ENCODE measurements around the gene CACNA2D4. TPM values are rescaled to one million over a fixed set of nuclear protein-coding genes. Genes with fewer than 3 reads are reported as not detected.

CACNA2D4 gene
- total RNA-seq, 6 experiments from 2014 or later = 0.07 to 0.26 (median 0.23) TPM; not detected in 2

GRCh38 chr12:1875608-1876007, 42.8 kb downstream of the CACNA2D4 start:
- no peaks in the 10 kb centered on the region for H3K4me1 Mint-ChIP-seq (ENCODE audit: low read depth)
- no peak for TF ChIP-seq CTCF (IDR thresholded peaks at IDR 0.05)
- H3K27me3 Mint-ChIP-seq (ENCODE audit: insufficient read depth) = peaks cover 73% of the 10 kb centered on the region

GRCh38 chr12:1873531-1874510, 44.6 kb downstream of the CACNA2D4 start:
- Mint-ChIP-seq H3K36me3 (ENCODE audit: low read depth) (no peaks in the 10 kb centered on the region), H3K27ac (no peak overlapping the region), H3K27me3 (ENCODE audit: insufficient read depth) (peaks cover 80% of the 10 kb centered on the region), H3K9me3 (peaks cover 13% of the 10 kb centered on the region), H3K4me3 (no peak overlapping the region), H3K4me1 (ENCODE audit: low read depth) (no peaks in the 10 kb centered on the region)
- no peak for DNase-seq
- no peak for TF ChIP-seq CTCF (IDR thresholded peaks at IDR 0.05)

More at GRCh38 chr12:1875608-1876007, 42.8 kb downstream of the CACNA2D4 start:
- no peaks in the 10 kb centered on the region for H3K36me3 Mint-ChIP-seq (ENCODE audit: low read depth)
- H3K27ac Mint-ChIP-seq = no peak overlapping the region
- H3K4me3 Mint-ChIP-seq = no peak overlapping the region
- H3K9me3 Mint-ChIP-seq = peaks cover 7% of the 10 kb centered on the region; the same call in 1 of the 2 replicates
- DNase-seq = no peak

GRCh38 chr12:1872448-1872847, 46.0 kb downstream of the CACNA2D4 start:
- Mint-ChIP-seq H3K4me1 (ENCODE audit: low read depth) (no peaks in the 10 kb centered on the region), H3K36me3 (ENCODE audit: low read depth) (no peaks in the 10 kb centered on the region), H3K4me3 (no peak overlapping the region), H3K27me3 (ENCODE audit: insufficient read depth) (peaks cover 78% of the 10 kb centered on the region), H3K27ac (no peak overlapping the region), H3K9me3 (peaks cover 13% of the 10 kb centered on the region)
- DNase-seq = no peak
- TF ChIP-seq CTCF (IDR thresholded peaks at IDR 0.05) = no peak

DNA sequence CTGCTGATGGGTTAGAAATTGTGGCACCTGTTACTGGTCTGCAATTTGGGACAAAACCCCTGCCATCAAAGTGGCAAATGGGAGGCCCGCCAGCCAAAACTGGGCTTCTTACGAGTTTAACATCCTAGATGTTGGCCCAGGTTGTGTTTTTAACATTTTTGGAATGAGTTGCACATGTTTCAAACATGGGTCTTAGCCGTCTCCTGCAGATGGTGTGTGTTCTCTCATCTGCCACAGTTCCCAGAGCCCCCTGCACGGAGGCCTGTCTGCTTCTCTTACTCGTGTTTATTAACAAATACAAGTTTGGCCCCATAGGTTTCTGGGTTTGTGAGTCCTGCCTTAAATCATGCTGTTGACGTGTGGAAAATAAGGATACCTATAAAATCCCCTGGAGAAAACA, 46.5 kb downstream of the CACNA2D4 start:
- TF ChIP-seq CTCF (IDR thresholded peaks at IDR 0.05) = no peak
- DNase-seq = no peak
- Mint-ChIP-seq H3K27ac (no peak overlapping the region), H3K9me3 (peaks cover 13% of the 10 kb centered on the region), H3K27me3 (ENCODE audit: insufficient read depth) (peaks cover 76% of the 10 kb centered on the region), H3K36me3 (ENCODE audit: low read depth) (no peaks in the 10 kb centered on the region), H3K4me3 (no peak overlapping the region), H3K4me1 (ENCODE audit: low read depth) (no peaks in the 10 kb centered on the region)

DNA sequence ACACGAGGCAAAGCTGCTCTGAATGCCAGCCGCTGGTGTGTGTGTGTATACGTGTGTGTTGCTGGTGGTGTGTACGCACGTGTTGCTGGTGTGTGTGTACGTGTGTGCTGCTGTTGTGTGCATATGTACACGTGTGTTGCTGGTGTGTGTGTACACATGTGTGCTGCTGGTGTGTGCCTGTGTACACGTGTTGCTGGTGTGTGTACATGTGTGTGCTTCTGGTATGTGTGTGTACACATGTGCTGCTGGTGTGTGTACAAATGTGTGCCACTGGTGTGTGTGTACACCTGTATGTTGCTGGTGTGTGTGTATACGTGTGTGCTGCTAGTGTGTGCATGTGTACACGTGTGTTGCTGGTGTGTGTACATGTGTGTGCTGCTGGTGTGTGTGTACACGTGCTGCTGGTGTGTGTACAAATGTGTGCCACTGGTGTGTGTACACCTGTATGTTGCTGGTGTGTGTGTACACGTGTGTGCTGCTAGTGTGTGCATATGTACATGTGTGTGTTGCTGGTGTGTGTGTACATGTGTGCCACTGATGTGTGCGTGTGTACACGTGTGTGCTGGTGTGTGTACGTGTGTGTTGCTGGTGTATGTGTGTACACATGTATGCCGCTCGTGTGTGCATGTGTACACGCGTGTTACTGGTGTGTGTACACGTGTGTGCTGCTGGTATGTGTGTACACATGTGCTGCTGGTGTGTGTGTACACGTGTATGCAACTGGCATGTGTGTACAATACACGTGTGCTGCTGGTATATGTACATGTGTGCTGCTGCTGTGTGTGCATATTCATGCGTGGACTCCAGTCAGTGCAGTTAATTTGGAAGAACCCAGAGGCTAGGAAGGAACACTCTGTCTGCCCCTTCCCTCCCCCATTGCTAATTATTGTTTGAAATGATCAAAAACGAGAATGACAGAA, 47.2 kb downstream of the CACNA2D4 start:
- TF ChIP-seq CTCF (IDR thresholded peaks at IDR 0.05) = no peak

More for the DNA sequence above, 47.2 kb downstream of the CACNA2D4 start:
- peaks cover 78% of the 10 kb centered on the region for H3K27me3 Mint-ChIP-seq (ENCODE audit: insufficient read depth)
- no peak overlapping the region for H3K4me3 Mint-ChIP-seq
- no peaks in the 10 kb centered on the region for H3K36me3 Mint-ChIP-seq (ENCODE audit: low read depth)
- DNase-seq = no peak
- H3K27ac Mint-ChIP-seq = no peak overlapping the region
- H3K4me1 Mint-ChIP-seq (ENCODE audit: low read depth) = no peaks in the 10 kb centered on the region
- H3K9me3 Mint-ChIP-seq = peaks cover 13% of the 10 kb centered on the region
